Loucy (cell line): ENCODE data around the gene RAB6B.

Experiments used
- H2AFZ ChIP-seq: fragments of 200-600 bp; sonication (generic); 2 replicates; pipeline ENCODE4 v1.6.0; 2016; ENCODE audit warnings: antibody characterized with exemption, mild to moderate bottlenecking, low read length, moderate library complexity
- H3F3A ChIP-seq: fragments of 200-600 bp; 2 replicates; pipeline ENCODE4 v1.6.0; 2016; ENCODE audit warnings: antibody characterized with exemption, low read depth, mild to moderate bottlenecking
- H3K27me3 ChIP-seq: fragments of 200-600 bp; sonication (generic); 2 replicates; pipeline ENCODE4 v1.6.1; 2014; ENCODE audit warnings: low read length, mild to moderate bottlenecking; ENCODE audit not compliant: insufficient read depth, poor library complexity, severe bottlenecking
- H3K36me3 ChIP-seq: fragments of 200-600 bp; sonication (generic); 2 replicates; pipeline ENCODE4 v1.6.1; 2016; ENCODE audit warnings: low read length; ENCODE audit not compliant: insufficient read depth
- H3K4me1 ChIP-seq: fragments of 200-600 bp; sonication (generic); 2 replicates; pipeline ENCODE4 v1.5.1; 2014; ENCODE audit warnings: low read length, mild to moderate bottlenecking; ENCODE audit not compliant: insufficient read depth, poor library complexity, severe bottlenecking
- H3K4me2 ChIP-seq: fragments of 200-600 bp; sonication (generic); 2 replicates; pipeline ENCODE4 v1.6.0; 2014; ENCODE audit warnings: antibody characterized with exemption, low read length, low read depth, mild to moderate bottlenecking; ENCODE audit not compliant: poor library complexity, severe bottlenecking
- H3K4me3 ChIP-seq: fragments of 200-600 bp; sonication (generic); 2 replicates; pipeline ENCODE4 v1.5.1; 2014; ENCODE audit warnings: low read length, mild to moderate bottlenecking, mixed read lengths; ENCODE audit not compliant: poor library complexity, severe bottlenecking
- H3K79me2 ChIP-seq: fragments of 200-600 bp; sonication (generic); 2 replicates; pipeline ENCODE4 v1.6.1; 2014; ENCODE audit warnings: low read length; ENCODE audit not compliant: insufficient read depth
- H3K9ac ChIP-seq: fragments of 200-600 bp; sonication (generic); 2 replicates; pipeline ENCODE4 v1.6.0; 2014; ENCODE audit warnings: mild to moderate bottlenecking, low read depth, low read length, moderate library complexity; ENCODE audit not compliant: poor library complexity, severe bottlenecking
- H3K9me2 ChIP-seq: fragments of 200-600 bp; sonication (generic); replicated peaks from 2 replicates; pipeline ENCODE4 v1.6.1; 2016; ENCODE audit warnings: low read depth, low read length, mixed read lengths
- H3K9me3 ChIP-seq: fragments of 200-600 bp; sonication (generic); 2 replicates; pipeline ENCODE4 v1.6.1; 2014; ENCODE audit warnings: mild to moderate bottlenecking, antibody characterized with exemption, low read length, low read depth; ENCODE audit not compliant: insufficient read depth
- H4K20me1 ChIP-seq: fragments of 200-600 bp; sonication (generic); 2 replicates; pipeline ENCODE4 v1.6.0; 2014; ENCODE audit warnings: antibody characterized with exemption, low read length, mild to moderate bottlenecking; ENCODE audit not compliant: insufficient read depth, poor library complexity, severe bottlenecking
- EZH2phosphoT487 ChIP-seq: fragments of 200-600 bp; IDR thresholded peaks from 2 replicates; pipeline ENCODE4 v1.6.1; 2018; ENCODE audit warnings: antibody characterized with exemption, mild to moderate bottlenecking, moderate library complexity, borderline replicate concordance
- TF ChIP-seq, protein P1 (sequence below): fragments of 200-600 bp; sonication (generic); conservative IDR thresholded peaks from 2 replicates; pipeline ENCODE4 v1.5.1; 2014; ENCODE audit warnings: mild to moderate bottlenecking, antibody characterized with exemption, low read length

RAB6B gene

DNA sequence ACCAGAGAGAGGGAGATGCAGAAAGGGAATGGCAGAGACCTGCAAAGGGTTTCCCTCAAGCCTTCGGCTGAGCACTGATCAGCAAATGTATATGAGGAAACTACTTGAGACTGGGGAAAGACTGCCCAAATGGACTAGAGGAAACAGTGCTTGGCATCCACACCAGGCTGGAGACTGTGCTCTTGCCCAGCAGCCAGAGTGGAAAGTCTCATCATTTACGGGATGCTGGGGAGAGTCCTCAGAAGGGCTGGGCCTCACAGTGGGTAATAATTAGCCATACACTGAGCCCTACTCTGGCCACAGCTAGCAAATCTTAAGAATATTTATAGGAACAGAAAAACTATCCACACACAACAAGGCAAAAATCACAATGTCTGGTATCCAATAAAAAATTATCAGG, 18.5 kb downstream of the RAB6B start:
- H3K9me3 ChIP-seq: no peaks in the 10 kb centered on the region
- H3K9me2 ChIP-seq: no peaks in the 10 kb centered on the region
- no peak overlapping the region for H2AFZ ChIP-seq
- no peaks in the 10 kb centered on the region for H3K4me1 ChIP-seq
- no peak overlapping the region for H3K4me3 ChIP-seq
- H3K4me2 ChIP-seq: no peak overlapping the region
- no peak for TF ChIP-seq EZH2phosphoT487
- TF ChIP-seq, protein P1, sequence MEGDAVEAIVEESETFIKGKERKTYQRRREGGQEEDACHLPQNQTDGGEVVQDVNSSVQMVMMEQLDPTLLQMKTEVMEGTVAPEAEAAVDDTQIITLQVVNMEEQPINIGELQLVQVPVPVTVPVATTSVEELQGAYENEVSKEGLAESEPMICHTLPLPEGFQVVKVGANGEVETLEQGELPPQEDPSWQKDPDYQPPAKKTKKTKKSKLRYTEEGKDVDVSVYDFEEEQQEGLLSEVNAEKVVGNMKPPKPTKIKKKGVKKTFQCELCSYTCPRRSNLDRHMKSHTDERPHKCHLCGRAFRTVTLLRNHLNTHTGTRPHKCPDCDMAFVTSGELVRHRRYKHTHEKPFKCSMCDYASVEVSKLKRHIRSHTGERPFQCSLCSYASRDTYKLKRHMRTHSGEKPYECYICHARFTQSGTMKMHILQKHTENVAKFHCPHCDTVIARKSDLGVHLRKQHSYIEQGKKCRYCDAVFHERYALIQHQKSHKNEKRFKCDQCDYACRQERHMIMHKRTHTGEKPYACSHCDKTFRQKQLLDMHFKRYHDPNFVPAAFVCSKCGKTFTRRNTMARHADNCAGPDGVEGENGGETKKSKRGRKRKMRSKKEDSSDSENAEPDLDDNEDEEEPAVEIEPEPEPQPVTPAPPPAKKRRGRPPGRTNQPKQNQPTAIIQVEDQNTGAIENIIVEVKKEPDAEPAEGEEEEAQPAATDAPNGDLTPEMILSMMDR: no peak
- no peaks in the 10 kb centered on the region for H3K27me3 ChIP-seq
- no peaks in the 10 kb centered on the region for H3K36me3 ChIP-seq
- no peaks in the 10 kb centered on the region for H3K79me2 ChIP-seq
- H3K9ac ChIP-seq: no peak overlapping the region
- no peaks in the 10 kb centered on the region for H3F3A ChIP-seq
- H4K20me1 ChIP-seq: no peaks in the 10 kb centered on the region

DNA sequence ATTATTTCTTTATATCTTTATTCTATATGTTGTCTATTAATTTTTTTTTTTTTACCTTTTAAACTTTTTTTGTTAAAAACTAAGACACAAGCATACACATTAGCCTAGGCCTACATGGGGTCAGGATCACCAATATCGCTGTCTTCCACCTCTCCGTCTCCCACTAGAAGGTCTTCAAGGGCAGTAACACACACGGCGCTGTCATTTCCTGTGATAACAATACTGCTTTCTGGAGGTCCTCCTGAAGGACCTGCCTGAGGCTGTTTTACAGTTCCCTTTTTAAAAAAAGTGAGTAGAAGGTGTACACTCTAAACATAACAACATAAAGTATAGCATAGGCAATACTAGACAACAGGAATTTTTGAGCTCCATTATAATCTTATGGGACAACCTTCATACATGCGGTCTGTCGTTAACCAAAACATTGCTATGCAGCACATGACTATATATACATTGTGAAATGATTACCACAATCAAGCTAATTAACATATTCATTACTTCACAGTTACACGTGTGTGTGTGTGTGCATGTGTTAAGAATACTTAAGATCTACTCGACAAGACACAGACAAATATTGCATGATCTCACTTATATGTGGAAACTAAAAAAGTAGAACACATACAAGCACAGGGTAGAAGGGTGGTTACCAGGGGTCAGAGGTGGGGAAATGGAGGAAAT, 20.8 kb downstream of the RAB6B start:
- H3K79me2 ChIP-seq: no peaks in the 10 kb centered on the region
- H4K20me1 ChIP-seq: no peaks in the 10 kb centered on the region
- H3K4me1 ChIP-seq: no peaks in the 10 kb centered on the region
- no peak for TF ChIP-seq EZH2phosphoT487
- TF ChIP-seq, protein P1: no peak
- H3K9me2 ChIP-seq: no peaks in the 10 kb centered on the region
- no peak overlapping the region for H3K4me2 ChIP-seq
- no peak overlapping the region for H2AFZ ChIP-seq
- H3K9me3 ChIP-seq: no peaks in the 10 kb centered on the region
- H3K9ac ChIP-seq: no peak overlapping the region
- H3K4me3 ChIP-seq: no peak overlapping the region
- no peaks in the 10 kb centered on the region for H3F3A ChIP-seq
- no peaks in the 10 kb centered on the region for H3K36me3 ChIP-seq
- no peaks in the 10 kb centered on the region for H3K27me3 ChIP-seq

DNA sequence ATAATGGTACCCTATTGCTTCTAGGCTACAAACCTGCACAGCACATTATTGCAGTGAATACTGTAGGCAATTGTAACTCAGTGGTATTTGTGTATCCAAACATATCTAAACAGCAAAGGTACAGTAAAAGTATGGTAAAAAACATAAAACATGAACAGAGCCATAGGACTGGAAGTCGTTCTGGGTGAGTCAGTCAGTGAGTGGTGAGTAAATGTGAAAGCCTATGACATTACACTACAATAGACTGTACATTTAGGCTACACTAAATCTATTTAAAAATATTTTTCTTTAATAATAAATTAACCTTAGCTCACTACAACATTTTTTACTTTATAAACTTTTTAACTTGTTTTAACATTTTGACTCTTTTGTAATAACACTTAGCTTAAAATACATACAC, 21.3 kb downstream of the RAB6B start:
- no peak overlapping the region for H3K9ac ChIP-seq
- H4K20me1 ChIP-seq: no peaks in the 10 kb centered on the region
- H3F3A ChIP-seq: no peaks in the 10 kb centered on the region
- no peaks in the 10 kb centered on the region for H3K9me2 ChIP-seq
- H3K36me3 ChIP-seq: no peaks in the 10 kb centered on the region
- H3K79me2 ChIP-seq: no peaks in the 10 kb centered on the region
- no peak overlapping the region for H2AFZ ChIP-seq
- H3K4me1 ChIP-seq: no peaks in the 10 kb centered on the region
- no peak overlapping the region for H3K4me3 ChIP-seq
- TF ChIP-seq, protein P1: no peak
- TF ChIP-seq EZH2phosphoT487: no peak
- no peak overlapping the region for H3K4me2 ChIP-seq
- no peaks in the 10 kb centered on the region for H3K27me3 ChIP-seq
- H3K9me3 ChIP-seq: no peaks in the 10 kb centered on the region
